Astrocyte (in vitro differentiated cells and primary cell): ENCODE data around the gene PGAM2. TPM values are rescaled to one million over a fixed set of nuclear protein-coding genes. Genes with fewer than 3 reads are reported as not detected.

Experiments
- DNase-seq: peaks from one replicate; pipeline ENCODE4 v3.0.0-alpha.2; 2010; ENCODE audit warnings: low read depth
- FAIRE-seq: peaks from 2 replicates; lab custom pipeline; 2011; peaks lifted over from hg19 to GRCh38; lab: Jason Lieb, UNC
- H2AFZ ChIP-seq: 2 replicates; pipeline ENCODE4 v1.6.0; 2012; ENCODE audit warnings: low read depth, low read length, inconsistent platforms
- H3K27ac ChIP-seq: 2 replicates; pipeline ENCODE4 v1.5.1; 2011; ENCODE audit warnings: low read depth, low read length, inconsistent platforms
- H3K27me3 ChIP-seq: 2 replicates; pipeline ENCODE4 v1.6.0; 2011; ENCODE audit warnings: low read length, inconsistent platforms; ENCODE audit not compliant: insufficient read depth
- H3K36me3 ChIP-seq: 2 replicates; pipeline ENCODE4 v1.5.1; 2011; ENCODE audit warnings: low read length, inconsistent platforms; ENCODE audit not compliant: insufficient read depth
- H3K4me1 ChIP-seq: 2 replicates; pipeline ENCODE4 v1.5.1; 2011; ENCODE audit warnings: low read length, inconsistent platforms; ENCODE audit not compliant: insufficient read depth
- H3K4me2 ChIP-seq: 2 replicates; pipeline ENCODE4 v1.6.0; 2012; ENCODE audit warnings: low read length, inconsistent platforms
- H3K4me3 ChIP-seq: 2 replicates; pipeline ENCODE4 v1.5.1; 2011; ENCODE audit warnings: low read depth, mild to moderate bottlenecking, low read length, inconsistent platforms; ENCODE audit not compliant: insufficient read depth
- H3K79me2 ChIP-seq: 2 replicates; pipeline ENCODE4 v1.6.0; 2012; ENCODE audit warnings: mild to moderate bottlenecking, low read length, inconsistent platforms; ENCODE audit not compliant: insufficient read depth
- H3K9ac ChIP-seq: 2 replicates; pipeline ENCODE4 v1.6.0; 2012; ENCODE audit warnings: mild to moderate bottlenecking, low read length, inconsistent platforms
- H3K9me3 ChIP-seq: 2 replicates; pipeline ENCODE4 v1.5.1; 2012; ENCODE audit warnings: low read depth, mild to moderate bottlenecking, low read length, inconsistent platforms; ENCODE audit not compliant: insufficient read depth
- H4K20me1 ChIP-seq: 2 replicates; pipeline ENCODE4 v1.6.0; 2012; ENCODE audit warnings: low read length, inconsistent platforms; ENCODE audit not compliant: insufficient read depth
- H3K27ac Mint-ChIP-seq: one replicate; pipeline ENCODE4 v1.8.0; 2021; ENCODE audit warnings: mild to moderate bottlenecking, mixed read lengths; ENCODE audit not compliant: unreplicated experiment
- H3K27me3 Mint-ChIP-seq: one replicate; pipeline ENCODE4 v1.8.0; 2021; ENCODE audit warnings: low read depth, mixed read lengths; ENCODE audit not compliant: unreplicated experiment
- H3K36me3 Mint-ChIP-seq: one replicate; pipeline ENCODE4 v1.8.0; 2021; ENCODE audit warnings: low read depth, mixed read lengths; ENCODE audit not compliant: unreplicated experiment
- H3K4me1 Mint-ChIP-seq: one replicate; pipeline ENCODE4 v1.8.0; 2021; ENCODE audit warnings: low read depth, mixed read lengths; ENCODE audit not compliant: unreplicated experiment
- H3K4me3 Mint-ChIP-seq: one replicate; pipeline ENCODE4 v1.8.0; 2021; ENCODE audit warnings: mild to moderate bottlenecking, moderate library complexity, mixed read lengths; ENCODE audit not compliant: unreplicated experiment
- H3K9me3 Mint-ChIP-seq: one replicate; pipeline ENCODE4 v1.8.0; 2021; ENCODE audit warnings: mild to moderate bottlenecking, mixed read lengths; ENCODE audit not compliant: unreplicated experiment
- EZH2 ChIP-seq: IDR thresholded peaks from 2 replicates; pipeline ENCODE4 v1.6.1; 2012; ENCODE audit warnings: mild to moderate bottlenecking, low read length, inconsistent platforms; ENCODE audit not compliant: insufficient read depth
- total RNA-seq: library from RNA; stranded (reverse); gene quantifications from 2 replicates; pipeline ENCODE4 v1.2.1, GENCODE V29; 2021
- TF ChIP-seq, protein P1 (sequence below): IDR thresholded peaks from 2 replicates; pipeline ENCODE4 v1.5.1; 2011; ENCODE audit warnings: low read depth, mild to moderate bottlenecking, inconsistent platforms, low read length, moderate library complexity; ENCODE audit not compliant: insufficient read depth

Gene PGAM2
- total RNA-seq, 1 donor from 2014 or later = 0.79 TPM

DNA sequence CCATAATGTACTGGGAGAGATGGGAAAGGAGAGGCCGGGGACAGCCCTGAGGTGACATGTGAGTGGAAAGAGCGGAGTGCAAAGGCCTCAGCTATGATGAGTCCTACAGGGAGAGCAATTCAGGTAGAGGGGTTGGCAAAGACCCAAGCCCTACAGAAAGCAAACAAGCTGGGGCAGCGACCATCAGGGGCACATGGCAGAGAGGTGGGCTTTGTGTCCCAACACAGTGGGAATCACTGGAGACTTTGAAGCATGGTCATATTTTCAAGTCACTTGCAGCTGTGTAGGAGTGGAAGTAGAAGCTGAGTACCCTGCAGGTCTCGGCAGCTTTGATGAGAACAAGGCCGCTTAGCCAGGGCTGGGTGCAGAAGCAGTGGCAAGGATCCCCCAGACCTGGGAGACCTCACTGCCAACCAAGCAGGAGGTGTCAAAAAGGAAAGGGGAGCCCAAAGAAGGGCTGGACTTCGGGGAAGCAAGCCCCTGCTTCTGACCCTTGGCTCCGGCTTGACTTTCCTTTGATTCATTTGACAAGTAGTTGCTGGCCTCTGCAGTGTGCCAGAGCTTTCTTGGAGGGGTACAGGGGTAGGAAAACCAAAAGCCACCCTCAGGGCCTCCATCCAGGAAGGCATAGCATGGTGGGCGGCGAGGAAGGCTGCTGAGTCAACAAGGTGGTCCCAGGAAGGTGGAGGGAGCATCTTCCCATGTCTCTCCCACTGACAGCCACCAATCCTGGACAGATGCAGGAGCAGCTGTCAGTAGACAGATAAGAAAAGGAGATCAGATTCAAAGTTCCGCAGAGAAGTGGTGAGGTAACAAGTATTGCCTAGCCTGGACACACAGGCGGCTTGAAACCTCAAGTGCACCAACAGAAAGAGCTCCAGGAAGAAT lies 1.9 kb upstream of the PGAM2 start:
- peaks cover 3% of the 10 kb centered on the region for H3K27me3 ChIP-seq
- peaks cover 8% of the 10 kb centered on the region for H3K4me1 ChIP-seq
- H4K20me1 ChIP-seq = peaks cover 39% of the 10 kb centered on the region
- no peak overlapping the region for H3K27ac ChIP-seq
- no peaks in the 10 kb centered on the region for H3K36me3 ChIP-seq
- no peak overlapping the region for H3K4me3 ChIP-seq
- peaks cover 20% of the 10 kb centered on the region for H3K4me1 Mint-ChIP-seq
- H3K9me3 ChIP-seq = no peaks in the 10 kb centered on the region
- H3K36me3 Mint-ChIP-seq = peaks cover 3% of the 10 kb centered on the region
- TF ChIP-seq, protein P1, sequence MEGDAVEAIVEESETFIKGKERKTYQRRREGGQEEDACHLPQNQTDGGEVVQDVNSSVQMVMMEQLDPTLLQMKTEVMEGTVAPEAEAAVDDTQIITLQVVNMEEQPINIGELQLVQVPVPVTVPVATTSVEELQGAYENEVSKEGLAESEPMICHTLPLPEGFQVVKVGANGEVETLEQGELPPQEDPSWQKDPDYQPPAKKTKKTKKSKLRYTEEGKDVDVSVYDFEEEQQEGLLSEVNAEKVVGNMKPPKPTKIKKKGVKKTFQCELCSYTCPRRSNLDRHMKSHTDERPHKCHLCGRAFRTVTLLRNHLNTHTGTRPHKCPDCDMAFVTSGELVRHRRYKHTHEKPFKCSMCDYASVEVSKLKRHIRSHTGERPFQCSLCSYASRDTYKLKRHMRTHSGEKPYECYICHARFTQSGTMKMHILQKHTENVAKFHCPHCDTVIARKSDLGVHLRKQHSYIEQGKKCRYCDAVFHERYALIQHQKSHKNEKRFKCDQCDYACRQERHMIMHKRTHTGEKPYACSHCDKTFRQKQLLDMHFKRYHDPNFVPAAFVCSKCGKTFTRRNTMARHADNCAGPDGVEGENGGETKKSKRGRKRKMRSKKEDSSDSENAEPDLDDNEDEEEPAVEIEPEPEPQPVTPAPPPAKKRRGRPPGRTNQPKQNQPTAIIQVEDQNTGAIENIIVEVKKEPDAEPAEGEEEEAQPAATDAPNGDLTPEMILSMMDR = no peak
- no peak for TF ChIP-seq EZH2
- H3K27ac Mint-ChIP-seq = peak overlapping the region; percentile 19
- no peak overlapping the region for H3K9ac ChIP-seq
- no peaks in the 10 kb centered on the region for H3K79me2 ChIP-seq
- H3K4me3 Mint-ChIP-seq = no peak overlapping the region
- H3K4me2 ChIP-seq = no peak overlapping the region
- no peak overlapping the region for H2AFZ ChIP-seq
- H3K9me3 Mint-ChIP-seq = no peaks in the 10 kb centered on the region
- no peak for FAIRE-seq
- no peak for DNase-seq
- H3K27me3 Mint-ChIP-seq = no peaks in the 10 kb centered on the region

DNA sequence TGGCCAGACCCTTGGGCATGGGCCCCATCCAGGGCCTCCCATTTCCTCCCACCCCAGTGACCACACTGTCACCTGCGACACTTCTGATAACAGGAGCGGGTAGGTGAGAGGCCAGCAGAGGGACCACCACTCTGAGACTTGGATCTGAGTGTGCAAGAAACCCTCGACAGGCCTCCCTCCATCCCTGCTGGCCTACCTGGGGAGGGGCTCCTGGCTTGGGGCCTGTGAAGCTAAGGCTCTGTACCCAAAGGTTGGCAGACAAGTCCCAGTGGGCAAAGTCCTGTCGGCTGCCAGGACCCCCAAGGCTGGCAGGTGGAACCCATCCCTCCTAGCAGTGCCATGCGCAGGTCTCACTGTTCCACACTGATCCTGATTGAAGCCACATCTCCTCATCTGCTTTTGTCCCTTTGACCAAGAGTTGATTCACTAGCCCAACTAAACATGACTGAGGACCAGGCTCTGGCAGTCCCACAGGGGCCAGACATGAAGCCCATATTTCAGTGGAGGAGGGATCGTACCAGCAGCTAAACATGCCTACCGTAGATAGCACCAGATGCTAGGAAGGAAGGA lies 1.2 kb upstream of the PGAM2 start:
- Histone ChIP-seq H4K20me1 (peaks cover 46% of the 10 kb centered on the region), H3K4me1 (peaks cover 3% of the 10 kb centered on the region), H2AFZ (no peak overlapping the region), H3K4me3 (no peak overlapping the region), H3K36me3 (peaks cover under 1% of the 10 kb centered on the region), H3K79me2 (no peaks in the 10 kb centered on the region), H3K4me2 (no peak overlapping the region), H3K27ac (no peak overlapping the region), H3K27me3 (peaks cover 3% of the 10 kb centered on the region), H3K9ac (no peak overlapping the region), H3K9me3 (no peaks in the 10 kb centered on the region)
- no peaks in the 10 kb centered on the region for H3K27me3 Mint-ChIP-seq
- H3K4me3 Mint-ChIP-seq = no peak overlapping the region
- peaks cover 14% of the 10 kb centered on the region for H3K4me1 Mint-ChIP-seq
- no peak overlapping the region for H3K27ac Mint-ChIP-seq
- FAIRE-seq (no peak), DNase-seq (no peak)
- H3K36me3 Mint-ChIP-seq = peaks cover 4% of the 10 kb centered on the region
- no peaks in the 10 kb centered on the region for H3K9me3 Mint-ChIP-seq
- TF ChIP-seq, protein P1 = no peak
- TF ChIP-seq EZH2 = no peak

DNA sequence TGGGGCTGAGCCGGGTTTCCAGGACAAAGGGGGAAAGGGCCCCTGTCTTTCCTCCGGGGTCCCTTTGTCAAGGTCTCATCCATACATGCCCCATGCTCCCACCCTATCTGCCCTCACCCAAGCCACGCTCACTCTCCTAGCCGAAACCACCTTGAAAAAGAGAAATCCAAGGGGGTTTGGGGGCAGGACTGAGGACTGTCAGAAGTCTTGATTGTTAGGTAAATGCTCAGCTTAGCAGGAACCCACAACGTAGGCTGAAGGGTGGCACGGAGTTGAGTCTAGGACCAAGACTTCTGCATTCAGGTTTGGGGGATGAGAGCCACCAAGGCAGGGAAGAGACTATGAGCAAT lies 719 bp upstream of the PGAM2 start:
- no peak for DNase-seq
- Mint-ChIP-seq H3K9me3 (no peaks in the 10 kb centered on the region), H3K4me3 (no peak overlapping the region), H3K36me3 (peaks cover 7% of the 10 kb centered on the region), H3K27ac (no peak overlapping the region), H3K4me1 (peaks cover 14% of the 10 kb centered on the region), H3K27me3 (no peaks in the 10 kb centered on the region)
- Histone ChIP-seq H3K4me2 (no peak overlapping the region), H4K20me1 (peaks cover 51% of the 10 kb centered on the region), H3K9me3 (no peaks in the 10 kb centered on the region), H3K27ac (no peak overlapping the region), H3K4me3 (no peak overlapping the region), H3K36me3 (peaks cover 2% of the 10 kb centered on the region), H3K79me2 (no peaks in the 10 kb centered on the region), H2AFZ (no peak overlapping the region), H3K9ac (no peak overlapping the region), H3K4me1 (peaks cover 3% of the 10 kb centered on the region), H3K27me3 (peaks cover 3% of the 10 kb centered on the region)
- FAIRE-seq = no peak
- no peak for TF ChIP-seq EZH2
- TF ChIP-seq, protein P1 = no peak
